Measurements from ENCODE around the gene FEN1.

The FEN1 gene

GRCh38 chr11:61795876-61796526 lies 3.3 kb downstream of the FEN1 start:
- no peak for DNase-seq

DNA sequence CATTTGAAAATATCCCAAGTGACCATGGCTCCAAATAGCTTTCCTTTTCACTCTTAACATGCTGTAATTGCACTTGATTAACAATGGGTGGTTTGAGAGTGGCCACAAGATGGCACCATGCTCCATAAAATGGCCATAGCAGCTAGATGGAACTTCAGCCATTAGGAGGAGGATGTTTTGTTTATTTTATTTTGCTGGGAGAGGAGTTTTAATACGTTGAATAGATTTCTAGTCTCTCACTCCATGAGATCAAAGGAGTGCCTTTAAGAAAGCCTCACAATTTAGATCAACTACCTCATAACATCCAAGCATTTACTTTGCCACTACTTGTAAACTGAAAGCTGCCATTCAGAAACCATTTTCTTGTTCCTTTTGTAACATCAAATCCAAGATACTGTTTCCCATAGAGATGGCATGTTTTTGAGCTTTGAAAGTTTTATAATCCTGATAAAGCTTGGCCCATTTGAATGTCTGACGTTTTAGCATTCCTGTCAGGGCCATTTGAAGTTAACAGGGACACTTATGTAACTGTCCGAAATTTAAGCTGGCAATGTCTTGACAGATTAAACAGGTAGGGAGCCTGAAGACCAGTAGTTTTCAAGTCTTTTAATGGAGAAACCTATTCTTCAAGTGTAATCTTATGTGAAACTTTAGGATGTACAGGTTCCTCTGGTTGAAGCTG lies 4.7 kb downstream of the FEN1 start:
- peak; percentile 74 for DNase-seq

DNA sequence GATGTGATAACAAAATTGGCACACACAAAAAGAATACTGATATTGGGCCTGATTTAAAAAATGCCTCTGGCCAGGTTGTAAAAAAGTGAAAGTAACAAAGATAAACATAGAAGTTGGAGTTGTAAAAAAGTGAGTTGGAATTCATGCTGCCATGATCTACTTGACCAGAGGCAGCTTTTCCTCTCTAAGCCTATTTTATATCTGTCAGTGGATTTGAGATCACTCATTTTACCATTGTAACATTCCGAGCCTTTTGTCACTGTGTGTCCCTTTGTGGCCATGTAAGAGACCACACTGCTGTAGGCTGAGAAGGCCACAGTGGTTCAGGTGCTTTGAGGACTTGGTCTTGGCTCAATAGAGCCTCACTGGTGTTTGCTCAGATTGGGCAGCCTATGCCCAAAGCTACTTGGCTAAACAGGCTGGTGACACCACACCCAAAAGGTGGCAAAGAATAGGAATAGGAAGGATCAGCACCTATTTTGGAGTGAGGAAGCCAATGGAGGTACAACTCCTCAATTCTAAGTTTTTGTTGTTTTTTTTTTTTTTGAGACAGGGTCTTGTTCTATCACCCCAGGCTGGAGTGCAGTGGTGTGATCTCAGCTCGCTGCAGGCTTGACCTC lies 7.1 kb downstream of the FEN1 start:
- DNase-seq, result no peak

DNA sequence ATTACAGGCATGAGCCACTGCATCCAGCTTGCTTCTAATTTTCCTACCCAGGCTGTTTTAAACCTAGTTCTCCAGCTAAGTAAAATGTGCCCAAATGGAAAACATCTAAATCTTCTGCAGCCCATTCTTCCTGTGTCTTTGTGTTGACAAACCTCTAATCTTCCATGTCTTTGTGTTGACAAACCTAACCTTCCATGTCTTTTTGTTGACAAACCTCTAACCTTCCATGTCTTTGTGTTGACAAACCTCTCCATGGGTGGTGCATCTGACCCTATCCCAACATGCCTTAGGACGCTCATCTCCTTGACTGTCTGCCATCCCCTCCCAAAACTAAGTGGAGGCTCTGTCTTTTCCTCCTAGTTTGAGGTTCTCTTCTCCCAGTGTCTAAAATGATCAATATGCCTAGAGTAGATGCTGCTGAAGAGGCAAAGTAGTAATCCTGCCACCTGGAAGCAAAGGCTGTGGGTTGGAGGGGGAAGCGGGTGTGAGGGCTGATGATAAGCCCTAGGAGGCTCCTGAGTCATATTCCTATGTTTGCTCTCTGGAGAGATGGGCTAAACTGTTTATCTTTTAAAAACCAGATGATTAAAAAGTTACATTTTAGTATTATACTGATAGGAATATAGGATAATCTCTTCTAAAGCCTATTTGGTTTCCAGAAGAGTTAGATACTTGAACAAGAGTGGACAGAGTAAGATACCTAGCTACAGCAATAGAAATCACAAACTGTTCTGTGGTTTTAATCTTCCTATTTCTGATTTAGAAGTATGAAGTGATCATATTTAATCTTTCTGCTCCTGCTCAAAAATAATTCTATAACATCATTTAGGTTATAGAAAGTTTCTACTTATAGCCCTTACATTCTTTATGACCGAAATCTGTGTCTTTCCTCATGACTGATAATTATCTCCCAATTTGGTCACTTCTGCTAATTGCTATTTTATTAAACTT lies 7.9 kb downstream of the FEN1 start:
- no peak for DNase-seq

DNA sequence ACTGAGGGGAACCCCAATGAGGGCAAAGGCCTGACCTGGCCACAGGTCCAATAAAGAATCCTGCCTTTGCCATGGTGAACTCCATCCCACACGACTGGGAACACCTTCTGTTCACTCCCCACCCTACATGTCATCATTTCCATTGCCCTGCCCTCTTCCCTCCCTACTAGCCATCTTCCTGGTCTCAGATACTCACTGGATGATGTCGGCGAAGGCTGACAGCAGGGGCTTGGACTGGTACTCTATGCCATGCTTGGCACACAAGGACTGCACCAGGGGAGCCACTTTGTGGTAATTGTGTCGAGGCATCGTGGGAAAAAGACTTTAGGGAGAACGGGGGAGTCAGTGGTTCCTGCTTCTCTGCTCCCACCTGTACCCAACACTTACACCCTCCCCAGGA lies 9.9 kb downstream of the FEN1 start:
- DNase-seq, result no peak

- DNase-seq, result peak; percentile 29
Measured at GRCh38 chr11:61803889-61804647, 11.4 kb downstream of the FEN1 start.

DNA sequence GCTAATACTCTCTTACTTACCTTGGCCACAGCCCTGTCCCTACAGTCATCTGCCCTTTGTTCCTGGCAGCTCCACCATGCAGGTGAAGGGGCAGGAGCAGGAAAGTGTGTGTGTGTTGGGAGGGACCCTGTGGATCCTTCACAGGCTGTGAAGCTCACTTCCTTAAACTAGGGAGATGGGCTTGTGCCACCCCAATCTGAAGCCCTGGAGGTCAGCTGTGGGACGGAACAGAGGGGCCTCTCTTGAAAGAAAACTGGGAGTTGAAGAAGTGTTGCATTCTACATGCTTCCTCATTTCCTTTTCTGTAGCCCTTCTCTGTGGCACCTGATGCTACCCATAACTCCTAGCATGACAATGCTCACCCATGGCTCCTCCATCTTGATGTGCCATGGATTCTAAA lies 12.4 kb downstream of the FEN1 start:
- DNase-seq, result no peak

- no peak for DNase-seq
Measured at GRCh38 chr11:61806785-61807184, 14.1 kb downstream of the FEN1 start.

DNA sequence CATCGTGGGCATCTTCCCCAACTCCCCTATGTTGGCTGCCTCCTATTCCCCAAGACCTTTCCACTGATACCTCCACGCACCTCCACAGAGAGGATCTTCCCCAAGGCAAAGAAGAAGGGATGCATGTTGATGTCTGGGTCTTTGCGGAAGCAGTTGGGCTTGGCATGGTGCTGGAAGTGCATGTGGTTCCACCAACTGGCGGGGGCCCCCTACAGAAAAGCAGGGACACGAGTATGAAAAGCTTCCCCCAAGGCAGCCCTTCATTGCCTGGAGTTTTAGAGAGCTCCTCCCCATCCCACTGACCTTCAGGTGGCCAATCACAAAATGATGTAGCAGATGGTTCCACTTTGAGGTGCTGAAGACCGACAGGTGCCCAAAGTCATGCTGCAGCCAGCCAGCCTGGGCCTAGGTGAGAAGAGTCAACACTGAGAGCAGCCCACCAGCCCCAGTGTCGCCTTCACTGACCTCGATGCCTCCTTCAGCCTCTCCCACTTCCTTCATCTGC lies 18.0 kb downstream of the FEN1 start:
- no peak for DNase-seq

GRCh38 chr11:61811831-61812230 lies 19.1 kb downstream of the FEN1 start:
- no peak for DNase-seq

DNA sequence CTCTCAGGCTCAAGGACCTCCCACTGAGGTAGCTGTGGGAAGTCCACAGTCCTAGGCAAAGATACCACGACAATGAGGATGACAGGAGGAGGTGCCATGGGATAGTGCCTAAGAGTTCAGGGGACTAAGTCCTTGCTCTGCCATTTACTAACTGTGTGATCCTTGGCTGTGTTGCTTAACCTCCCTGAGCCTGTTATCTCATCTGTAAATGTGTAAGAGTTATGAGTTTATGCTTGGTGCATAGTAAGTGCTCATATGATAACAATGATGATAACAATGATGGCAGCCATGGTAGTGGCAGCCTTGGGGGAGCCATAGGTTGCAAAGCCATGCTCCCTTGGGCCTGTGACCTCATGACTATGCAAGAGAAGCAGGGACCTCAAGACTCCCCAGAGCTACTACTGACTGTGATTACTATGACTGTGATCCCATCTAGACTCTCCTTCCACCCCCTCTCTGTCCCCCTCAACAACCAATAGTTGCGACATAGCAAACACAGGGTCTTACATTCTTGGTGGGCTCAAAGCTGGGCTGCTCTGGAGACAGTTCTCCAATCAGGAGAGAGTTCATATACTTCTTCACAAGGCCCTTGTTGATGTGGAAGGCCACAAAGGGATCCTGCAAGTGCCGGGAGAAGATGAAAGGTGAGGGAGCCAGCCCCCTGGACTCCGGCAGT lies 20.2 kb downstream of the FEN1 start:
- no peak for DNase-seq

DNA sequence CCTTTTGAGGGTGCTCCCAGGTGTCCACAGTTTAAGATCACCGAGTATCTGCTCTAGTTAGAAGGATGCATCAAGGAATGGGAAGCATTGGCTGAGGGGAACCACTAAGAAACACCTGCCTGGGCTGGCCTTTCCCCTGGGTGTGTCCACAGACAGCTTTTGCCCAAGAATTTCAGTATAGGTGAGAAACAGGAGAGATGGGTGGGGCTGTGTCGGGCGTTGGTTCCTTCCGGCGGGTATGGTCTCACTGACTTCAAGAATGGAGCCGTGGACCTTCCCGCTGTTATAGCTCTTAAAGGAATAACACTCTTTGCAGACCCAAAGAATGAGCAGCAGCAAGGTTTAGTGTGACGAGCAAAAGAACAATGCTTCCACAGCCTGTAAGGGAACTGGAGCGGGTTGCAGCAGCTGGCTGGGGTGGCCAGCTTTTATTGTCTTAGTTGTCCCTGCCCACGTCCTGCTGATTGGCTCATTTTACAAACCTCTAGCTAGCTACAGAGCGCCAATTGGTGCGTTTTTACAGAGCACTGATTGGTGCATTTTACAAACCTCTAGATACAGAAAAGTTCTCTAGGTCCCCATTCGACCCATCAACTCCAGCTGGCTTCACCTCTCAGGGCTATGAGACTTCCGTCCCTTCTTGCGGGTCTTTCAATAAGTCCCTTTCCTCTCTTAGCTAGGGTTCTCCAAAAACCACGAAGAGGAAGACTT lies 21.7 kb downstream of the FEN1 start:
- peak; percentile 35 for DNase-seq

DNA sequence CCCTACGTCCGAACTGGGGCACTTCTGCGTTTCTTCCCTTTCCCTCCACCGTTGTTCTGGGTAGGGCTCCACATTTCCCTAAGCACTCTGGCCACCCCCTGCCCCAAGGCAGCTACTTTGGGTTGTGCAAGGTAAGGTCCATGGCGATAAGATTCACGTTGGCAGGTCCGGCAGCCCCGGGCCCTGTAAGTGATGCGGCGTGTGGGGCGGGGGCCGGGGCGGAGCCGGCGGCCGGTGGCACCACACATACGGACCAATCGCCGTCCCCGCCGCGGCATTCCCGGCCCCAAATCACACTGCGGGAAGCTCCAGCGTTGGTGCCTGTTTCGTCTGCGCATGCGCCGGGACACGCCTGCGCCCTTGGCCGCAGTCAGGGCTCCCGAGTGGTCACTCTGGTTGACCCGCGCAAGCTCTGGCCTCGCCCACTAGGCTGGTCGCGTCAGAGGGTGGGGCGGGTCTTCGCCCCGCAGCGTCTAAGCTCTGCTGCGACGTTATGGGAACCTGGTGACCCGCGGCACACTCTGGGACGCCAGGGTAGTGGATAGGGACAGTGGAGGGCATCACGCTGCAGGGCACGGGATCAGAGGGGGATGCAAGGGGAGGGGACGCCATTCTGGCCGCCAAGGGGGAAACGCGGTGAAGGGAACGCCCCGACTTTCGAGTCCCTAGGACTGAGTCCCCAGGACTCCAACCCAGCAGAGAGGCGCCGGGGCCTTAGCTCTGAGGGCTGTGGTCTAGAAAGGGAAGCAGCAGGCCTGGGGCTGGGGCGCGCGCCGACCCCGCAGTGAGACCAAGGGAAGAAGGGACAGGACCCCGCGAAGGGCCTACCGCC lies 22.5 kb downstream of the FEN1 start:
- DNase-seq, result peak; percentile 90

GRCh38 chr11:61815790-61816735 lies 23.4 kb downstream of the FEN1 start:
- DNase-seq, result peak; percentile 72

GRCh38 chr11:61816736-61817455 lies 24.2 kb downstream of the FEN1 start, which contains the start of gene FADS1:
FADS1 (minus strand) TSS chr11:61817003; CDS start chr11:61816929, 74 bp downstream.
- DNase-seq, result peak; percentile 94

DNA sequence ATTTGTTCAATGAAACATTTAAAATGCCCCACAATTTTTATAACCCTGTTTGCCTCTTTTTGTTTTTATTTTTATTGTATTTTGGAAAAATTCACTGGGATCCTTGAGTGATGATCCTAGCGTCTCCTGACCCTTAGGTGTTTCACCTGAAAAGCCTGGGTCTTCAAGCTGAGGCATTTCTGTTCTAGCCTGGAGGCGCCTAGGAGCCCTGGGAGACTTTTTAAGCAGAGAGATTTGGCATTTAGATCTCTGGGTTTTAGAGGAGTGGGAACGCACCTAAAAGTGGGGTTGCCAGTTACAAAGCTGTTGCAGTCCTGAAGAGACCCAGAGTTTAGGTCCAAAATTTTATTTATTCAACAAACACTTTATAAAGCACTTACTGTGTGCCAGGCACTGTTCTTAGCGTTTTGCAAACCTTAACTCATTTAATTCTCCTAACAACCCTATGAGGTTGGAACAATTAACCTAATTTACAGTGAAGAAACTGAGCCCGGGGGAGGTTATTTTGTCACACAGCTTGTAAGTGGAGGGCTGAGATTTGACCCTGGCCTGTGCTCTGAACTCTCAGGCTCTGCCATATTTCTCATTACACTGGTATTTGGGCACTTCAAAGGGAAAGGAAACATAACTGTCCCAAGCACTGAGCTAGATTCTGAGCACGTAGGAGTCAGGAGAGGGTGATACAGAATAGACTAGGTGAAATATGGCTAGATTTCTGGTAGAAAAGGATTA lies 24.9 kb downstream of the FEN1 start:
- DNase-seq, result no peak

DNA sequence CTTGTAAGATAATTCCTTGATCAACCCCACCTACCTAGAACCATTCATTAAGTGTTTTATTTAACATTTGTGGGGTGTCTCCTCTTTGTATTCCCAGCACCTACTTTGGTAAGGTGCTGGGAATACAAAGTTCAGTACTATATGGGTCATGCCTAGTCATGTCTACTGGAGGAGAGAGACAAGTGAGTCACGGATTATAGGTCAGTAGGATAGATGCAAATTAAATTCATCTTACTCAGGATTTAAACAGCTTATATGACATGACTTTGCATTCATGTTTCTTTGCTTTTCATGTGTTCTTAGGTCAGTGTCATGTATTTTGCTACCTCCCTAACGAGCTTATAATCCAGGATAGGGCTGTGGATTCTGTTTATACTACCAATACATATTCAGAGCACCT lies 27.5 kb downstream of the FEN1 start:
- DNase-seq, result peak; percentile 37
